GM12864 (cell line): ENCODE measurements around the gene GJD2.

ENCODE experiments used
- DNase-seq: peaks from one replicate; pipeline ENCODE4 v3.0.0-alpha.2; 2011; ENCODE audit warnings: low read depth
- H3K4me3 ChIP-seq: 2 replicates; pipeline ENCODE4 v1.5.1; 2011; ENCODE audit warnings: mild to moderate bottlenecking, low read depth, low read length, control low read depth
- TF ChIP-seq, protein P1 (sequence below): IDR thresholded peaks from 2 replicates; pipeline ENCODE4 v1.5.1; 2011; ENCODE audit warnings: low read depth, mild to moderate bottlenecking, moderate library complexity, low read length, control low read depth, inconsistent platforms; ENCODE audit errors: missing control alignments

The GJD2 gene

DNA sequence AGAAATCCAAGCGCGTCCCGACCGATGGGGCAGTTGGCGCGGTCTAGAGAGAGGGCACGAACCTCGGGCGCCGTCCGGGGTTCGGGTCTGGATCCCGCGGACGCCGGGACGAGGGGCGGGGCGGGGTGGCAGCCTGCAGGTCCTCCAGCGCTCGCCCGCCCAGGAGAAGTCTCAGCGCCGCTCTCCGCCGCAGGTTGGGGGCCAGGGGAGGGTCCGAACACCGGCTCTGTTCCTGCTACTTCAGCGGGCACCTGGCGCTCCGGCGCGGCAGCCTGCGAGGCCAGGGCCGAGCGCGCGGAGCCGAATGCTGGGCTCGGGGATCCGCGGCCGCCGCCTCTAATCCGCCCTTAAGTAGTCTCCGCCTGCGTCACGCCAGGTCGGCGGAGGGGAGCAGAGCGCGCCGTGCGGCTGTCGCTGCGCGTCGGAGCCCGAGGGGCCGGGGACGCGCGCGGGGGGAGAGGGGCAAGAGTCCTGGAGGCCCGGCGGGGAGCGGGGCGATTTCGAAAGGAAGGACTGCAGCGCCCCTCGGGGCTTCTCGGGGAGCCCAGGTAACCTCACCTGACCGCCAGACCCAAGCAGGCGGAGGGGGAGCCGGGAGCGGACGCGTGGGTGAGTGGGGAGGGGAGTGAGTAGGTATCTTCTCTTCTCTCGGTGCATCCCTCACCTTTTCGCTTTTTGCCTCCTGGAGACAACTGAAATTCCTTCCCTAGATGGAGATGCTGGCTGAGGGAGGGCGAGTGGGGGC, at the start of gene GJD2:
Gene GJD2, minus strand, starts transcription at position 325 of the 745 bp plus-strand sequence. CDS start 510 bp downstream, outside the sequence.
- no peak for DNase-seq
- TF ChIP-seq, protein P1, sequence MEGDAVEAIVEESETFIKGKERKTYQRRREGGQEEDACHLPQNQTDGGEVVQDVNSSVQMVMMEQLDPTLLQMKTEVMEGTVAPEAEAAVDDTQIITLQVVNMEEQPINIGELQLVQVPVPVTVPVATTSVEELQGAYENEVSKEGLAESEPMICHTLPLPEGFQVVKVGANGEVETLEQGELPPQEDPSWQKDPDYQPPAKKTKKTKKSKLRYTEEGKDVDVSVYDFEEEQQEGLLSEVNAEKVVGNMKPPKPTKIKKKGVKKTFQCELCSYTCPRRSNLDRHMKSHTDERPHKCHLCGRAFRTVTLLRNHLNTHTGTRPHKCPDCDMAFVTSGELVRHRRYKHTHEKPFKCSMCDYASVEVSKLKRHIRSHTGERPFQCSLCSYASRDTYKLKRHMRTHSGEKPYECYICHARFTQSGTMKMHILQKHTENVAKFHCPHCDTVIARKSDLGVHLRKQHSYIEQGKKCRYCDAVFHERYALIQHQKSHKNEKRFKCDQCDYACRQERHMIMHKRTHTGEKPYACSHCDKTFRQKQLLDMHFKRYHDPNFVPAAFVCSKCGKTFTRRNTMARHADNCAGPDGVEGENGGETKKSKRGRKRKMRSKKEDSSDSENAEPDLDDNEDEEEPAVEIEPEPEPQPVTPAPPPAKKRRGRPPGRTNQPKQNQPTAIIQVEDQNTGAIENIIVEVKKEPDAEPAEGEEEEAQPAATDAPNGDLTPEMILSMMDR: no peak
- no peak within 1 kb of the TSS for H3K4me3 ChIP-seq

DNA sequence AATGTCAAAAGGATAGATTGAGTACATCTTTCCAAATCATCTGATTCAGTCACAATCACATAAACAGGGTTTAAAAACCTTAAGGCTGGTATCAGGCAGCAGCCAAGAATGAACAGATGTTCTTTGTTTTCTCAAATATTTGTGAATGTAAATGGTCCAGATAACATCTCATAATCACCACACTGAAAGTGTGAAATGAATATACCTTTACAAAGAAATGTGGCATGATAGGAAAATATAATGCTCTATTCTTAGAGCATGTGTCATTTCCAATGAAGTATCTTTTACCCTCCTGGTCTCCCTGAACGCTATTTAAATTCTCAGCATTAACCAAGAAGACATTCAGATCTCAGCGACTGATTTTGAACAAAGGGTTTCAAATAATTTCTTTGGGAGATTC, 49.3 kb upstream of the GJD2 start:
- no peak overlapping the region for H3K4me3 ChIP-seq

DNA sequence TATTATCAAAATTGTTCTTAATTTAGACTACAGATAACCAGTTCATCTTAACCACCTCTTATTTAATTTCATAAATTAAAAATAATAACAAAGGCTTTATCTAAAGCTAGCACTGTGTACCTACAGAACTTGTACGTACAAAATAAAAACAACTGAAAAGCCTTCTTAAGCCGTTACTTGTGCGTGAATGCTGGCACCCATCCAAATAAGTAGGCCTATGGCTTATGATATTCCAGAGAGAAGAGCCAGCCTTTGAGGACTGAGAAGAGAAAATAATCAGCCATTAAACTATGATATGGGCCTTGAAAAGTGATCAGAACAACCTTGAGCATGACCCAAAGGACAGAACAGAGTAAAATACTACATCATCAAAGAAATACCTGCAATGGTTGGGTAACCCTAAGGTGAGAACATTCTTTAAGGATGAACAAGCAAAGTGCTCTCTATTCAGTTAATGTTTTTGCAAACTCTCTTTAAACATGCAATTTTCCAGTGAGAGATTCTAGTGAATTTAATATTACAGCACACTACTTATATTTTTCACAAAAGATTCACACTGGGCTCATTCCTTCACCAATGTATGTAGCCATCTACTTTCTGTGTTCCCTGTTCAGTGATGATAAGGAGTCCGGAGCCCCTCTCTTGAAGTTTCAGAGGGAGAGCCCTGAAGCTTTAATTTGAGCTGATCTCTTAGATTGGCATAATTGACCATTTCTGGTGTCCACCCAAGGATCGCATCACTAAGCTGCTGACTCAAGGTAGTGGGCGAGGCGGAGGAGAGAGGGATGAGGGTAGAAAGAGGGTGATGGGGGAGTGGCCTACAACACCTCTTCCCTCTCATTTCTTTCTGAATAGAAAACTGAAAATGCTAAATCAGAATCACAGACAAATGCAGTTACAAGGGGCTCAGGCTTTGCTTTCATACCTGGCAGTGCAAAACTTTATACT, 48.3 kb upstream of the GJD2 start:
- TF ChIP-seq, protein P1: no peak
- no peak overlapping the region for H3K4me3 ChIP-seq
- no peak for DNase-seq

More for the DNA sequence above, 49.3 kb upstream of the GJD2 start:
- no peak for DNase-seq
- TF ChIP-seq, protein P1: no peak

DNA sequence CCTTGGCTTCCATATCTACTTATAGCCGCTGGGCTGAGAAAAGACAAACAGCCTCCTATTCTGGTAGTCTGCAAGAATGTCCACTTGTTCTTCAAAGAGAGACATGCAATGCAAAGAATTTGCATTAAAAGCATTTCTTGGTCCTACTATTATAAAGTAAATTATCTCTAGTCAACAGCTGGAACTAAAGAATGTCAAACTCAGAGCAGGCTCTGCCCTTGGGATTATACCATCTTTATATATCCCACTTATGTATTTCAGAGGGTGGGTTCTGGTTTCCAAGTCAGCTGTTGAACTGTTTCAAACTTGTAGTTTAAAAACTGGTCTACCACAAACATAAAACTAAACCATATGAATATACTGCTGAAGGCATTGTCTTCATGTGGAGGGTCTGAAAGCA, 47.6 kb upstream of the GJD2 start:
- no peak overlapping the region for H3K4me3 ChIP-seq
- DNase-seq: no peak
- TF ChIP-seq, protein P1: no peak

DNA sequence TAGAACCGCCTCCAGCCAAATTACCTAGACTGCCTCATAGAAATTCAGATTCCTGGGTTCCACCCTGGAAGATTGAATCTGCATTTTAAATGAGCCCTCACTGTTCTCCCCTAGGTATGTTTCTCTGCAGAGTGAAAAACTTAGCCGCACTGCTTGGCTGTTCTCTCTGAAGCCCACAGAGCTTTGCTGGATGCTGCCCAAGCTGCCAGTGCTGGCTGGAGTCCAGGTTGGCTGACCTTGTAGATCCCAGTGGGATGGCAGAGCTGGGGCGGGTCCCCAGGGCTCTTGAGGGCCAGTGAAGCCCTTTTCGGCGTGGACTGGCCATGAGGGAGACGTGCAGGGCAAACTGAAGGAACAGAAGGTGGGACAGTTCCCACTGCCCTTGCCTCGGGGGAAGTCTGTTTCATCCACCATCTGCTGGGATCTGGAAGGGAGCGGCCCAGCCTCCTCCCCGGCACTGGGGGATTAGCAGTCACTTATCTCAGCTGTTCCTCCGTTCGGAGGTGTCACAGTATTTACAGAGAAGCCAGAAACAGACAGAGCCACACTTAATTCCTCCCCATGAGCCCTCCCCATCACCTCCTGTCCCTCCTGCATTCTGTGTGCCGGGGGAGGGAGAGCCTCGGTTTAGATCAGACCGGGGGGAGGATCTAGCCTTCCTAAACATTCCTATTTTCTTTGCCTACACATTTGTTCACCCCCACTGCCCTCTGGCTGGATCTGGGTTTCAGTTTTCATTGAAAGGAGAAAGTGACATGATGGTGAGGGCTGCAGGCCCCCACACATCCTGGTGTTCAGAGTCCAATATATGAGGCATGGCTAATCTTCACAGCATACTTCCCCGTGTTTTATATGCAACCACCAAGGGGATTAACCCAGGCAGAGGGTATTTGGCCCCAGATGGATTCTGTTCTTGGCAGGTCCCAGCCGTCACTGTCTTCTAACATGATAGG, 44.6 kb upstream of the GJD2 start:
- H3K4me3 ChIP-seq: no peak overlapping the region
- no peak for DNase-seq
- TF ChIP-seq, protein P1: no peak

DNA sequence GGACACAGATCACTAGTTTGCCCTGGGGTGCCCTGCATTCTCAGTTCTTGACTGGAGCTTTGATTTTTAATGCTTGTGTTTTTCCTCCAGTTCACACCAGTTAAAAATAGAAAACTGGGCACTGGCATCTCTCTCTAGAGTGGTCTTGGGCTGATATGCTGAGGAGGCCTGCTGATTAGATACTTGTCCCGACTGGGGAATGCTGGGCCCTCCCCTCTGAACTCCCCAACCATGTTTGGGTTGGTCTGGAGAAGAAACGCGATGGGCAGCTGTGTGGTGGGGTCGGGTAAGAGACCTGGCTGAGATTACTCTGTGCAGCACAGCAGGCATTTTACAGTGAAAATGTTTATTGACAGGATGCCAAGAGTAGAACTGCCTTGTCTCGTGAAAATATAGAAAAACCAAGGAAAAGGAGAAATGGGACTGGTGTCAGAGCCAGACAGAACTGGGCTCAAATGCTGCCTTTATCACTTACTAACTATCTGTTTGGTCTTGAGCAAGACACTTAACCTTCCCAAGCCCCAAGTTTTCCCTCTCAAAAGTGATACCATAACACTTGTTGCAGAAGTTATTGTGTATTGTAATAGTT, 42.1 kb upstream of the GJD2 start:
- TF ChIP-seq, protein P1: no peak
- DNase-seq: no peak
- no peak overlapping the region for H3K4me3 ChIP-seq
